IPS-20b (cell line): ENCODE results near the gene DZIP1L.

Experiments used
- H3K27ac ChIP-seq: one replicate; pipeline ENCODE4 v1.5.1; 2013; ENCODE audit warnings: low read length
- H3K27me3 ChIP-seq: 2 replicates; pipeline ENCODE4 v1.6.1; 2013; ENCODE audit warnings: mild to moderate bottlenecking, low read length, inconsistent platforms; ENCODE audit not compliant: insufficient read depth
- H3K36me3 ChIP-seq: 2 replicates; pipeline ENCODE4 v1.6.1; 2013; ENCODE audit warnings: low read depth, mild to moderate bottlenecking, inconsistent platforms, low read length, moderate library complexity; ENCODE audit not compliant: insufficient read depth
- H3K4me1 ChIP-seq: 2 replicates; pipeline ENCODE4 v1.6.1; 2013; ENCODE audit warnings: mild to moderate bottlenecking, control low read depth, inconsistent platforms, low read length, moderate library complexity; ENCODE audit not compliant: insufficient read depth
- H3K4me3 ChIP-seq: 2 replicates; pipeline ENCODE4 v1.5.1; 2013; ENCODE audit warnings: mild to moderate bottlenecking, low read length, inconsistent platforms
- H3K9ac ChIP-seq: 2 replicates; pipeline ENCODE4 v1.6.1; 2013; ENCODE audit warnings: low read depth, mild to moderate bottlenecking, inconsistent platforms, low read length, moderate library complexity
- H3K9me3 ChIP-seq: 2 replicates; pipeline ENCODE4 v1.6.1; 2013; ENCODE audit warnings: mild to moderate bottlenecking, low read depth, low read length, inconsistent platforms; ENCODE audit not compliant: insufficient read depth

Gene DZIP1L

DNA sequence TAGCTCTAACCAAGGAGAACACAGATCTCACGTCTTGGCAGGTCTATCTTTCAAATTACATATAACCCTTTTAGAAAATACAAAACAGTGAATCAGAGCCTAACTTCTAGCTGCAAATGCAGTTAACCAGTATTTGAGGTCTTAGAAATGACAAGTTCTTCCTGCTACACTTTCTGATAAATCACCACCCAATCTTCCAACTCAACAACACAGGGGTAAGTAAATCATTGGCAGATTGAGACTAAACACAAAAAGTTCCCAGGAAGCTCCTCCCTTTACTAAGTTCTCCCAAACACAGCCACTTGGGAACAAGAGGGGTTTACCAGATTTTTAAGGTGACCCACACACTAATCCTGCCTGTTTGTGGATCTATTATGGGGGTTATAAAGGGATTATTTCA lies 16.8 kb upstream of the DZIP1L start, which contains the start of gene A4GNT:
A4GNT (minus strand) TSS at position 152 of the 400 bp plus-strand sequence. CDS start 1,134 bp downstream, outside the sequence.
- Histone ChIP-seq H3K9ac (no peak within 1 kb of the TSS), H3K36me3 (no peaks in the 10 kb centered on the region), H3K9me3 (no peaks in the 10 kb centered on the region), H3K4me1 (no peaks in the 10 kb centered on the region), H3K27ac (no peak within 1 kb of the TSS), H3K4me3 (no peak within 1 kb of the TSS), H3K27me3 (no peaks in the 10 kb centered on the region)

DNA sequence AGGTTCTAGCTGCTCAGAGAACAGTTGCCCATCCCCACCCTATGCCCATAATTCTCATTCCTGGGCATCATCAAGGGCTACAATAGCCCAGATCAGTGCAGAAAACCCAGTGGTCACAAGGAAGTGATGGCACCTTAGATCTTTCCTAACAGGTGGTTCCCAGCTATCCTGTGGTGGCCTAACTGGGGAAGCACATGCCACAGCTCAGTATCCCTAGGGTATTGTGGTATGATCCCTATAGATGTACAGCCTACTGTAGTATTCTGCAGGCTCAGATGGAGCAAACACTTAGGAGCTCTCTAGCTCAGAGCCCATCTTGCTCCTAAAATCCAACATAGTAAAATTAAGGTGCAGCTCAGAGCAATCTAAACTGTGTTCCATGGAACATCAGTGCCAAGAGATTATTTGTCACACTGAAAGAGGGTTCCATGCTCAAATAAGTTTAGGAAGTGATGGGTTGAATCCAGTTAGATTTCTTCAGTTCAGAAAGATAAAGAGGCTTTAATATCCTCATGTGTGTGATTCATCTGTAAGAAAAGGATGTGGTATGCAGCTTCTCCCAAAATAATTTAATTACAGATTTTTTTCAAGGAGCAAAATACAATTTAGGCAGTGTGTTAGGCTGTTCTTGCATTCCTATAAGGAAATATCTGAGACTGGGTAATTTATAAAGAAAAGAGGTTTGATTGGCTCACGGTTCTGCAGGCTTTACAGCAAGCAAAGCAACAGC lies 12.4 kb upstream of the DZIP1L start:
- H3K36me3 ChIP-seq, result no peaks in the 10 kb centered on the region

DNA sequence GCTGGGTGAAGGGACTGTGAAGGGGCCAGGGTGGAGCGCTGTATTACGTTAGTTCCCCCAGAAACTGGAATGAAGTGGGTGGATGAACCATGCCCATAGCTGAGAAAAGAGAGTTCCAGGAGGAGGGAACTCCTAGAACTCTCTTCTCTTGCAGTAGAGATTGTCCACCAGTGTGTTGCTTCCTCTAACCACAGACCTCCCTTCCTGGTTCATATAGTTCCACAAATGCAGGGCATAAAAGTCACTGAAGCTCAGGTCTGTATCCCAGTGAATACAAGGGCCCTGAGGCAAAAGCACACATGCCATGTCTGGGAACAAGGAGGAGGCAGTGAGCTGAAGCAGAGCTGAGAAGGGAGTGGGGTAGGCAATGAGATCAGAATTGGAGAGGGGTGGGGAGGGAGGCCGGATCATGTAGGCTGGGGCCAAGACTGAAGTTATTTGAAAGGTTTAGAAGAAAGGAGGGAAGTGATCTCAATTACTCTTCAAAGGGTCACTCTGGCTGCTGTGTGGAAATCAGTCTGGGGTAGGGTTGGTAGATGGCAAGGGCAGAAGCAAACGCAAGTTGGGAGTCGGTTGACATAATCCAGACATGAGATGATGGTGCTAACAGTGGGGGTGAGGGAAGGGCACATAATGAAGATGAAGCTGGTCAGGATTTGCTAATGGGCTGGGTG lies 10.3 kb upstream of the DZIP1L start:
- H3K9ac ChIP-seq, result no peak overlapping the region
- no peaks in the 10 kb centered on the region; the same call in 1 of the 2 replicates for H3K9me3 ChIP-seq
- H3K27ac ChIP-seq, result no peak overlapping the region
- H3K36me3 ChIP-seq, result no peaks in the 10 kb centered on the region
- H3K4me3 ChIP-seq, result no peak overlapping the region
- H3K4me1 ChIP-seq, result no peaks in the 10 kb centered on the region
- no peaks in the 10 kb centered on the region for H3K27me3 ChIP-seq

More for the DNA sequence above, 12.4 kb upstream of the DZIP1L start:
- H3K4me3 ChIP-seq, result no peak overlapping the region
- no peaks in the 10 kb centered on the region for H3K27me3 ChIP-seq
- H3K4me1 ChIP-seq, result no peaks in the 10 kb centered on the region
- H3K27ac ChIP-seq, result no peak overlapping the region
- H3K9me3 ChIP-seq, result no peaks in the 10 kb centered on the region; the same call in 1 of the 2 replicates
- no peak overlapping the region for H3K9ac ChIP-seq

DNA sequence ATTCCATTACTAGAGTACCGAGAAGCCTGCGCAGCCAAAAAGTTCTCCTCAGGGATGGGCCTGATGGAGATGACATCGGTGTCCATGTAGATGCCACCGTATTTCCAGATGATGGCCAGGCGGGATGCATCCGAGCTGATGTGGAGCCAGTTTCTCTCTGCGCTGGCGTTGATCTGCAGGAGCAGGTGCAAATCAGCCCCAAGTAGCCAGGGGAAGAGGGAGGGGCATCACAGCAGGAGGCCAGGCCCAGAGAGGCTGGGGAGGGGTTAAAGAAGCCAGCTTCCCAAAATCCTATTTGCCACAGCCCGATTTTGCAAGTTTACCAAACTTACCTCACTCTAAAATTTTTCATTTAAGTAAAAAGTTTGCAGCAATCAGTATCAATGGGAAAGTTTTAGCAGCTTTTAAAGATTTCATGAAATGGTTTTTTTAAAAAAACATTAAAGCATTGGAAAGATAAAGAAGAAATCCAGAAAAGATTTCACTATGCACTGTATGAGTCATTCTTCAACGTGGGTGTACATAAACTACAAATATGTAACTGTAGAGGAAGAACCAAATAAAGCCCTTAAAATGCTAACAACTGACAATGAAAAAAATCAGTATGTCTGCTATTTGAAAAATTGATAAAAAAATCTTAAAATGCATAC lies 9.4 kb upstream of the DZIP1L start:
- no peak overlapping the region for H3K4me3 ChIP-seq
- H3K36me3 ChIP-seq, result no peaks in the 10 kb centered on the region
- no peak overlapping the region for H3K9ac ChIP-seq
- H3K27me3 ChIP-seq, result no peaks in the 10 kb centered on the region
- no peaks in the 10 kb centered on the region for H3K4me1 ChIP-seq
- no peak overlapping the region for H3K27ac ChIP-seq
- H3K9me3 ChIP-seq, result no peaks in the 10 kb centered on the region; the same call in 1 of the 2 replicates

DNA sequence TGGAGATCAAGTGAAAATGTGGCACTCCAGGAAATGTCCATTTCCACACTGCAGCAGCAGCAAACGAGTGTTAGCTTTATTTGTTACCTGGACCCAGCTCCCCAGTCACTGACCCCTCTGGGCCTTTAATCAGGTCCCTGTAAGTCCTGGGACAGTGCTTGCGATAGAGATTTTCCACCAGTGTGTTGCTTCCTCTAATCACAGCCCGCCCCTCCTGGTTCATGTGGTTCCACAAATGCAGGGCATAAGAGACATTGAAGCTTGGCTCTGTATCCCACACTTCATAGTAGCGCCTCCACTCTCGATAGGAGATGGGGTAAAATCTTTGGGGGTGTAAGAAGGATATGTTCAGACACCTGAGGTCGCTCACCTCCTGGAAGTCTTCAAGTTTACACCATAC lies 8.8 kb upstream of the DZIP1L start:
- Histone ChIP-seq H3K4me1 (0 out of 2 replicates have a peak, but pooled peaks cover 1% of the 10 kb centered on the region), H3K9me3 (no peaks in the 10 kb centered on the region; the same call in 1 of the 2 replicates), H3K36me3 (no peaks in the 10 kb centered on the region), H3K4me3 (no peak overlapping the region), H3K9ac (no peak overlapping the region), H3K27ac (no peak overlapping the region), H3K27me3 (no peaks in the 10 kb centered on the region)

DNA sequence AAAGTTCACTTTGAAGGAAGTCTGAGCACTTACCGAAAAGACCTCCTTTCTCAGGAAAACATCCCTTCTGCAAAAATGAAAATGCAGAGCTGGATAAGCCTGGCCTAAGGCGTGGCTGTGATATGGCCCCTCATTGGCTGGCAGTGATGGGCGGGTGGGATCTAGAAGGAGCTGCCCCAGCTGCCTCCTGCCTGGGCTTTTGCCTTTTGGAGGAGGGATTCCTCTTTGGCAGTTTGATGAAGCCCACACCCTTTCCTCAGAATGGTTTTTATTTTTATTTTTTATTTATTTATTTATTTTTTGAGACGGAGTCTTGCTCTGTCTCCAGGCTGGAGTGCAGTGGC lies 4.0 kb upstream of the DZIP1L start:
- Histone ChIP-seq H3K4me3 (no peak overlapping the region), H3K36me3 (no peaks in the 10 kb centered on the region), H3K27ac (no peak overlapping the region)

DNA sequence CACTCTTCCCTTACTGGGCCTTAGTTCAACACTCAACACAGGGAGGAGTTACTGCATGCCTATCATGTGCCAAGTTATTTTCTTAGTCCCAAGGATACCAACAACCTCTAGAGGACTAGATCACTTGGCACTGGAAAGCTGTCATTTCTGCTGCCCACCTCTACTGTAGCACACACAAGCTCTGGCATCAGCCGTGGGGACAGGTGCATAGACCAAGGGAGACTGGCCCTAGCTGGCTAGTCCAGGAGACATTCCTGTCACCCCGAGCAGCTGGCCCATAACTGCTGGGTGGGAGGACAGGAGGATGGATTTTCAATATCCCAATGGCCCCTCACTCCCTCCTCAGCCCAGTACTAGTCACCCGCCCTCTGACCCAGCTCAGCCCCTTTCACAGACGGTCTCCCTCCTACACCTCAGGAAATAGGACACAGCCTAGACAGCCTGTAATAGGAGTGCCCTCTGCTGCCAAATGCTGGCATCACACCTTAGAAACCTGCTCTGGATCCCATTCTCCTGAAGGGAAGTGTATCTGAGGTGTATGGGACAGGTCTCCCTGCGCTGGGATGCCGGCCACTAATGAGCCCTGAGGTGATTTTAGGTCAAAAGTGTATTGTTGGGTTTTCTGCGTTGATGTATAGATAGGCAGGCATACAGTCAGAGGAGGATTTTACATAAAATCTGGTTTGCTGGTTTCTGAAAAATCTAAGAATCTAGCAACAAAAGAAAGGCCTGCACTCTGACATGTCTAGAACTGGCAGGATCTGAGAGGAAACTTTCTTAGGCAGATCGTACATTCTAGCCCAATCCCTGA lies 3.4 kb upstream of the DZIP1L start:
- H3K36me3 ChIP-seq, result no peaks in the 10 kb centered on the region
- no peak overlapping the region for H3K27ac ChIP-seq
- H3K27me3 ChIP-seq, result 0 out of 2 replicates have a peak, but pooled peaks cover 3% of the 10 kb centered on the region
- peaks cover 14% of the 10 kb centered on the region; the same call in 1 of the 2 replicates for H3K4me1 ChIP-seq
- no peak overlapping the region for H3K4me3 ChIP-seq
- H3K9me3 ChIP-seq, result no peaks in the 10 kb centered on the region; the same call in 1 of the 2 replicates
- H3K9ac ChIP-seq, result no peak overlapping the region

More for the DNA sequence above, 4.0 kb upstream of the DZIP1L start:
- Histone ChIP-seq H3K27me3 (0 out of 2 replicates have a peak, but pooled peaks cover 3% of the 10 kb centered on the region), H3K9ac (no peak overlapping the region), H3K4me1 (peaks cover 10% of the 10 kb centered on the region; the same call in 1 of the 2 replicates), H3K9me3 (no peaks in the 10 kb centered on the region; the same call in 1 of the 2 replicates)

DNA sequence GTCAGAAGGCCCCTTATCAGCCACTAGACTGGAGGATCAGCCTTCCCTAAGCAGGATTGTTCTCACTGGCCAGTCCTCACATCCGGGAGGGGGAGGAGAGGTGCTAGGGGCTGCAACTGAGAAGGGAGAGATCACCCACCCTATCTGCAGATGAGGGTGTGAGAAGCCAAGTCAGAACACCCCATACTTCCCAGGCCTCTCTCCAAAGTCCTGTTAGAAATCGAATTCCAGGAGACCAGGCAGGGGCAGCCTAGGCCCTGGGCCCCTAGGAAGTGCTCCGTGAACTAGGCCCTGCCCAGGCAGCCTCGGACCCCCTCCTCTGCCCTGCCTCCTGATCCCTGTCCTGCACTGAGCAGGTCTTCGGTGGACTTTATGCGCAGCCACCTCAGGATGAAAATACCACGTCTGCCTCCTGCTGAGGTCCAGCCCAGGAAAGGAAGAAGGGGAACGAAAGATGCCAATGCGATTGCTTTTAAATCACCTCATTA lies 933 bp downstream of the DZIP1L start:
- Histone ChIP-seq H3K9ac (peak overlapping the region; percentile 82; the same call in 1 of the 2 replicates), H3K4me1 (peaks cover 23% of the 10 kb centered on the region; the same call in 1 of the 2 replicates), H3K9me3 (no peaks in the 10 kb centered on the region), H3K4me3 (peak overlapping the region; percentile 93), H3K36me3 (peaks cover 11% of the 10 kb centered on the region; the same call in 1 of the 2 replicates), H3K27me3 (0 out of 2 replicates have a peak, but pooled peaks cover 3% of the 10 kb centered on the region), H3K27ac (peak overlapping the region; percentile 69)

DNA sequence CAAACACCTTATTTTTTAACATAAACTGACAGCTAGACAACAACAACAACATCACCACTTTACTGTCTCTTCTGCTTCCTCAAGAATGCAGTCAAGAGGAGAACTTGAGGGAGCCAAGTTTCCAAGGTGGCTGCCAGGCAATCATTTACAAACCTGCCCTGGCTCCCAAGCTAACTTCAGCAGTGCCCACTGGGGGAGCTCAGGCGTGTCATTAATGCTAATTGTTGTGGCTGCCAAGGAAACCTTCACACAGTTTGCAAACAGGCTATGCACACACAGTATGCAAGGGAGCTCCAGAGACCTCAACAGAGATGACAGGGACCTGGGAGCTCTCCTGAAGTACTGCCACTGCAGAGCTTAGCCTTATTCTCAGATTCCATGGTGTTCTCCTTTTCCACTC lies 2.1 kb downstream of the DZIP1L start:
- Histone ChIP-seq H3K36me3 (peaks cover 11% of the 10 kb centered on the region; the same call in 1 of the 2 replicates), H3K9ac (no peak overlapping the region), H3K27ac (no peak overlapping the region), H3K27me3 (0 out of 2 replicates have a peak, but pooled peaks cover 3% of the 10 kb centered on the region), H3K4me3 (no peak overlapping the region), H3K9me3 (no peaks in the 10 kb centered on the region), H3K4me1 (peaks cover 20% of the 10 kb centered on the region; the same call in 1 of the 2 replicates)

DNA sequence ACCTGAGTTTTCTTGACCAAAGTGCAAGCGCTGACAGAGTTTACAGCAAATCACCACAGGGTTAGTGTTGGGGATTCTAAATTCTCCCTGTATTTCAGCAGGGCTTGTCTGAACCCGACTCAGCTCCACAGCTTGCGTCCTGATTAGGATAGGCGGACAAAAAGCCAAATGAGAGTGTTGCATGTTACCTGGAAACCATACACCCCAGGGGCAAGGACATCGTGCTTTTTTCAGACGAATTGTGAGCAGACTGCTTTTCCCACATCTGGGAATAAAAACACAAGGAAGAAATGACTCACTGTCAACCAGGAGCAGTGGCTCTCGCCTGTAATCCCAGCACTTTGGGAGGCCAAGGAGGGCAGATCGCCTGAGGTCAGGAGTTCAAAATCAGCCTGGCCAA lies 3.0 kb downstream of the DZIP1L start:
- no peak overlapping the region for H3K27ac ChIP-seq
- no peak overlapping the region for H3K9ac ChIP-seq
- no peak overlapping the region for H3K4me3 ChIP-seq
- peaks cover 20% of the 10 kb centered on the region; the same call in 1 of the 2 replicates for H3K4me1 ChIP-seq
- H3K27me3 ChIP-seq, result 0 out of 2 replicates have a peak, but pooled peaks cover 3% of the 10 kb centered on the region
- no peaks in the 10 kb centered on the region for H3K9me3 ChIP-seq
- H3K36me3 ChIP-seq, result peaks cover 11% of the 10 kb centered on the region; the same call in 1 of the 2 replicates
